ENCODE results near the gene IFI6. TPM values are rescaled to one million over a fixed set of nuclear protein-coding genes. Genes with fewer than 3 reads are reported as not detected.

Gene IFI6
- total RNA-seq, 1 donor: 56.1 TPM

DNA sequence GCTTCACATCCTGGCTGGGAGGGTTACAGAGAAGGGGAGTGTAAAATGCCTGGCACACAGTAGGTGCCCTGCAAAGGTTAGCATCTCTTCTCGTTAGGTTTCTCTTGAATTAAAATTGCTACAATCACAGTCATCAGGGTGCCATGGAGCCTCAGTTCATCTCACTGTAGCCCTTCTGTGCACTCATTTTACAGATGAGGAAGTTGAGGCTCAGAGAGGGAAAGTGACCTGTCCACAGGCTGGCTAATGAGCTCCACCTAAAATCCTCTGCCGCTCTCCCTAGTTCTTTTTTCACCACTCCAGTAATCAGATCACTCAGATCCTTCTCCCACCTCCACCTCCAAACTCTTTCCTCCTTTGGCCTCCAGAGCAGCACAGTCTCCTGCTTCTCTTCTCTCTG lies 54.6 kb downstream of the IFI6 start:
- TF ChIP-seq, protein P1, sequence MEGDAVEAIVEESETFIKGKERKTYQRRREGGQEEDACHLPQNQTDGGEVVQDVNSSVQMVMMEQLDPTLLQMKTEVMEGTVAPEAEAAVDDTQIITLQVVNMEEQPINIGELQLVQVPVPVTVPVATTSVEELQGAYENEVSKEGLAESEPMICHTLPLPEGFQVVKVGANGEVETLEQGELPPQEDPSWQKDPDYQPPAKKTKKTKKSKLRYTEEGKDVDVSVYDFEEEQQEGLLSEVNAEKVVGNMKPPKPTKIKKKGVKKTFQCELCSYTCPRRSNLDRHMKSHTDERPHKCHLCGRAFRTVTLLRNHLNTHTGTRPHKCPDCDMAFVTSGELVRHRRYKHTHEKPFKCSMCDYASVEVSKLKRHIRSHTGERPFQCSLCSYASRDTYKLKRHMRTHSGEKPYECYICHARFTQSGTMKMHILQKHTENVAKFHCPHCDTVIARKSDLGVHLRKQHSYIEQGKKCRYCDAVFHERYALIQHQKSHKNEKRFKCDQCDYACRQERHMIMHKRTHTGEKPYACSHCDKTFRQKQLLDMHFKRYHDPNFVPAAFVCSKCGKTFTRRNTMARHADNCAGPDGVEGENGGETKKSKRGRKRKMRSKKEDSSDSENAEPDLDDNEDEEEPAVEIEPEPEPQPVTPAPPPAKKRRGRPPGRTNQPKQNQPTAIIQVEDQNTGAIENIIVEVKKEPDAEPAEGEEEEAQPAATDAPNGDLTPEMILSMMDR (IDR thresholded peaks at IDR 0.05; ENCODE audit: insufficient read depth, low read depth, low read length): no peak
- no peak for DNase-seq (ENCODE audit: low read depth)

DNA sequence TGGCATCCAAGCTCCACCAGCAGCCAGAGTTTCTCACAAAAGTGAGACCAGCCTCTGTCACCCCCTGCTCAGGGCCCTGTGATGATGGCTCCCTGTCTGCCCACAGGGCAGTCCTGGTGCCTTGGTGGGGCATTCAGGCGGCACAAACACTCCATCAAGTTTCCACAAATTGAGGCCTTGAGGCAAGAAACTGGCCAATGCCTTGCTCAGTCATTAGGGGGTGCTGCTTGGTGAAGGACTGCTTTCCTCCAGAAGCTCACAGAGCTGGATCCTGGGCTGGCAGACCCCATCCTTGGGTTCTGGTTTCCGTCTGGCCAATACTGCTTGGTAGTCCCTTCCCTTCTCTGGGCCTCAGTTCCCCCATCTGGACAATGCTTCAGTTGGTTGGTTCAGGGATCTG lies 55.6 kb downstream of the IFI6 start:
- TF ChIP-seq, protein P1 (IDR thresholded peaks at IDR 0.05; ENCODE audit: insufficient read depth, low read depth, low read length): peak; percentile 34
- H3K4me3 ChIP-seq (ENCODE audit: low read depth, low read length): no peak overlapping the region
- no peak for DNase-seq (ENCODE audit: low read depth)

More for the DNA sequence above, 54.6 kb downstream of the IFI6 start:
- H3K4me3 ChIP-seq (ENCODE audit: low read depth, low read length): no peak overlapping the region

Small RNAs within 50 kb of the gene (small RNA-seq; reads per million reads assigned to genes)
- gene AL031729.1 (not detected), gene RNU6-424P (not detected), gene RNU6-949P (not detected)

Other genes starting within 250 kb of the IFI6 start
- gene WASF2, start 182.0 kb downstream of the IFI6 start, total RNA-seq: 16.0 and 18.7 TPM in 2 replicates
- gene AHDC1, start 68.0 kb downstream of the IFI6 start, total RNA-seq: 17.1 and 22.5 TPM in 2 replicates
- gene FGR, start 37.0 kb downstream of the IFI6 start, total RNA-seq: not detected in 2 replicates
- 16.0 and 20.0 TPM in 2 replicates for gene FAM76A, start 53.8 kb upstream of the IFI6 start, total RNA-seq
- 70.5 and 95.4 TPM in 2 replicates for gene STX12, start 101.0 kb upstream of the IFI6 start, total RNA-seq
- gene PPP1R8, start 158.6 kb upstream of the IFI6 start, total RNA-seq: 26.7 and 46.6 TPM in 2 replicates
- gene THEMIS2, start 200.4 kb upstream of the IFI6 start, total RNA-seq: 3.0 and 6.4 TPM in 2 replicates
- 27.2 and 29.0 TPM in 2 replicates for gene RPA2, start 242.4 kb upstream of the IFI6 start, total RNA-seq

Data from fibroblast of villous mesenchyme (primary cell).